K562 (cell line): ENCODE data around the gene TRIM38. TPM values are rescaled to one million over a fixed set of nuclear protein-coding genes. Genes with fewer than 3 reads are reported as not detected.

Source experiments
- ARHGAP35 ChIP-seq: fragments of 450-650 bp; IDR thresholded peaks from 2 replicates; pipeline ENCODE4 v1.6.1; 2018; ENCODE audit not compliant: partially characterized antibody
- EHMT2 ChIP-seq: fragments of 450-650 bp; IDR thresholded peaks from 2 replicates; pipeline ENCODE4 v1.6.1; 2018; ENCODE audit warnings: antibody characterized with exemption
- HDGF ChIP-seq: fragments of 450-650 bp; IDR thresholded peaks from 2 replicates; pipeline ENCODE4 v1.6.1; 2016
- HNRNPL ChIP-seq: fragments of 200-400 bp; formaldehyde crosslinking; IDR thresholded peaks from 2 replicates; pipeline ENCODE4 v1.6.1; 2017; ENCODE audit warnings: low read depth, mild to moderate bottlenecking, low read length
- LARP7 ChIP-seq: fragments of 450-650 bp; IDR thresholded peaks from 2 replicates; pipeline ENCODE4 v1.6.1; 2016
- POLR3A ChIP-seq: IDR thresholded peaks from 2 replicates; pipeline ENCODE4 v1.6.1; 2011; ENCODE audit warnings: borderline replicate concordance, mild to moderate bottlenecking, moderate library complexity; ENCODE audit not compliant: insufficient read length, insufficient read depth; ENCODE audit errors: extremely low read depth
- SMAD3 ChIP-seq: fragments of 450-650 bp; formaldehyde crosslinking; conservative IDR thresholded peaks from 2 replicates; pipeline ENCODE4 v1.4.0; 2020; ENCODE audit warnings: mild to moderate bottlenecking
- ZKSCAN1 ChIP-seq: fragments of 150-350 bp; IDR thresholded peaks from 2 replicates; pipeline ENCODE4 v1.6.1; 2016; ENCODE audit warnings: low read depth, low read length
- ZSCAN29 ChIP-seq: fragments of 450-650 bp; IDR thresholded peaks from 2 replicates; pipeline ENCODE4 v1.6.1; 2017
- polyA plus RNA-seq, 8 experiments: library from polyadenylated mRNA; depleted of rRNA in 4 of 8; stranded (reverse) in 5 of 8; unstranded in 3 of 8; fragments of >200 nt; fragmentation: Nextera tagmentation in 2 of 8; fragmentation: Illumina TruSeq in 1 of 8; extraction: Ambion mirVana in 2 of 8; extraction: Trizol in 1 of 8; gene quantifications; 2 replicates each; pipeline versions ENCODE4 v1.2.1 to v1.2.3, GENCODE V29; 2011 to 2014; ENCODE audit warnings: inconsistent platforms in 1 of 8, missing spikeins in 1 of 8
- total RNA-seq, 7 experiments: library from RNA; depleted of rRNA in 6 of 7; stranded (reverse); fragments of >200 nt in 6 of 7; fragmentation: Illumina TruSeq in 2 of 7; extraction: Trizol in 2 of 7; gene quantifications; 2 replicates each; pipeline versions ENCODE4 v1.2.1 to v1.2.3, GENCODE V29; 2011 to 2021; ENCODE audit warnings: low replicate concordance in 1 of 7
- TF ChIP-seq, protein P1 (sequence below): fragments of 450-650 bp; IDR thresholded peaks from 2 replicates; pipeline ENCODE4 v1.6.1; 2016; ENCODE audit warnings: mild to moderate bottlenecking, moderate library complexity
- TF ChIP-seq, protein P2 (sequence below): fragments of 250-450 bp; sonication (Bioruptor Pico); IDR thresholded peaks from 2 replicates; pipeline ENCODE4 v1.4.0; 2020; ENCODE audit warnings: mild to moderate bottlenecking
- TF ChIP-seq, protein P3 (sequence below): sonication (generic); formaldehyde crosslinking; IDR thresholded peaks from 2 replicates; pipeline ENCODE4 v1.8.0; 2022; ENCODE audit warnings: mild to moderate bottlenecking, missing genetic modification reagents, borderline replicate concordance

Gene TRIM38
- total and polyA plus RNA-seq, 9 of the 15 experiments (the other 6 are each of a cell fraction or from before 2014, with no cell fraction given), result 1.7 to 6.7 (median 6.3) TPM

DNA sequence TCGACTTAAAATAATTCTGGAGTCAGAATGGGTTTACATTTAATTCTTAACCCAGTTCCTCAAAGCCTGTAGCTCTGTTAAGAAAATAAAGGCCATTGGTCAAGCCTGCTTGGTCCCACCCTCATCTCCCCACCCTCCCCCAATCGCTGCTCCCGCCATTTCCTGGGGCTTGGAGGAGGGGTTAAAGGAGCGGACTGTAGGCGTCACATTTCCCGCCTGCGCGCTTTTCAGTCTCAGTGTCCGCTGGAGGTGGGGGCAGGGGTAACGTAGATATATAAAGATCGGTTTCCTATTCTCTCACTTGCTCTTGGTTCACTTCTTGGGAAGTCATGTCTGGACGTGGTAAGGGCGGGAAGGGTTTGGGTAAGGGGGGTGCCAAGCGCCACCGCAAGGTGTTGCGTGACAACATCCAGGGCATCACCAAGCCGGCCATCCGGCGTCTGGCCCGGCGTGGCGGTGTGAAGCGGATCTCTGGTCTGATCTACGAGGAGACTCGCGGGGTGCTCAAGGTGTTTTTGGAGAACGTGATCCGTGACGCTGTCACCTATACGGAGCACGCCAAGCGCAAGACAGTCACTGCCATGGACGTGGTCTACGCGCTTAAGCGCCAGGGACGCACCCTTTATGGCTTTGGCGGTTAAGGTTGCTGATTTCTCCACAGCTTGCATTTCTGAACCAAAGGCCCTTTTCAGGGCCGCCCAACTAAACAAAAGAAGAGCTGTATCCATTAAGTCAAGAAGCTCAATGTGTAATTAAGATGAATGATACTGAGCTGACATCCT, 58.9 kb downstream of the TRIM38 start (continued):
- TF ChIP-seq, protein P1, sequence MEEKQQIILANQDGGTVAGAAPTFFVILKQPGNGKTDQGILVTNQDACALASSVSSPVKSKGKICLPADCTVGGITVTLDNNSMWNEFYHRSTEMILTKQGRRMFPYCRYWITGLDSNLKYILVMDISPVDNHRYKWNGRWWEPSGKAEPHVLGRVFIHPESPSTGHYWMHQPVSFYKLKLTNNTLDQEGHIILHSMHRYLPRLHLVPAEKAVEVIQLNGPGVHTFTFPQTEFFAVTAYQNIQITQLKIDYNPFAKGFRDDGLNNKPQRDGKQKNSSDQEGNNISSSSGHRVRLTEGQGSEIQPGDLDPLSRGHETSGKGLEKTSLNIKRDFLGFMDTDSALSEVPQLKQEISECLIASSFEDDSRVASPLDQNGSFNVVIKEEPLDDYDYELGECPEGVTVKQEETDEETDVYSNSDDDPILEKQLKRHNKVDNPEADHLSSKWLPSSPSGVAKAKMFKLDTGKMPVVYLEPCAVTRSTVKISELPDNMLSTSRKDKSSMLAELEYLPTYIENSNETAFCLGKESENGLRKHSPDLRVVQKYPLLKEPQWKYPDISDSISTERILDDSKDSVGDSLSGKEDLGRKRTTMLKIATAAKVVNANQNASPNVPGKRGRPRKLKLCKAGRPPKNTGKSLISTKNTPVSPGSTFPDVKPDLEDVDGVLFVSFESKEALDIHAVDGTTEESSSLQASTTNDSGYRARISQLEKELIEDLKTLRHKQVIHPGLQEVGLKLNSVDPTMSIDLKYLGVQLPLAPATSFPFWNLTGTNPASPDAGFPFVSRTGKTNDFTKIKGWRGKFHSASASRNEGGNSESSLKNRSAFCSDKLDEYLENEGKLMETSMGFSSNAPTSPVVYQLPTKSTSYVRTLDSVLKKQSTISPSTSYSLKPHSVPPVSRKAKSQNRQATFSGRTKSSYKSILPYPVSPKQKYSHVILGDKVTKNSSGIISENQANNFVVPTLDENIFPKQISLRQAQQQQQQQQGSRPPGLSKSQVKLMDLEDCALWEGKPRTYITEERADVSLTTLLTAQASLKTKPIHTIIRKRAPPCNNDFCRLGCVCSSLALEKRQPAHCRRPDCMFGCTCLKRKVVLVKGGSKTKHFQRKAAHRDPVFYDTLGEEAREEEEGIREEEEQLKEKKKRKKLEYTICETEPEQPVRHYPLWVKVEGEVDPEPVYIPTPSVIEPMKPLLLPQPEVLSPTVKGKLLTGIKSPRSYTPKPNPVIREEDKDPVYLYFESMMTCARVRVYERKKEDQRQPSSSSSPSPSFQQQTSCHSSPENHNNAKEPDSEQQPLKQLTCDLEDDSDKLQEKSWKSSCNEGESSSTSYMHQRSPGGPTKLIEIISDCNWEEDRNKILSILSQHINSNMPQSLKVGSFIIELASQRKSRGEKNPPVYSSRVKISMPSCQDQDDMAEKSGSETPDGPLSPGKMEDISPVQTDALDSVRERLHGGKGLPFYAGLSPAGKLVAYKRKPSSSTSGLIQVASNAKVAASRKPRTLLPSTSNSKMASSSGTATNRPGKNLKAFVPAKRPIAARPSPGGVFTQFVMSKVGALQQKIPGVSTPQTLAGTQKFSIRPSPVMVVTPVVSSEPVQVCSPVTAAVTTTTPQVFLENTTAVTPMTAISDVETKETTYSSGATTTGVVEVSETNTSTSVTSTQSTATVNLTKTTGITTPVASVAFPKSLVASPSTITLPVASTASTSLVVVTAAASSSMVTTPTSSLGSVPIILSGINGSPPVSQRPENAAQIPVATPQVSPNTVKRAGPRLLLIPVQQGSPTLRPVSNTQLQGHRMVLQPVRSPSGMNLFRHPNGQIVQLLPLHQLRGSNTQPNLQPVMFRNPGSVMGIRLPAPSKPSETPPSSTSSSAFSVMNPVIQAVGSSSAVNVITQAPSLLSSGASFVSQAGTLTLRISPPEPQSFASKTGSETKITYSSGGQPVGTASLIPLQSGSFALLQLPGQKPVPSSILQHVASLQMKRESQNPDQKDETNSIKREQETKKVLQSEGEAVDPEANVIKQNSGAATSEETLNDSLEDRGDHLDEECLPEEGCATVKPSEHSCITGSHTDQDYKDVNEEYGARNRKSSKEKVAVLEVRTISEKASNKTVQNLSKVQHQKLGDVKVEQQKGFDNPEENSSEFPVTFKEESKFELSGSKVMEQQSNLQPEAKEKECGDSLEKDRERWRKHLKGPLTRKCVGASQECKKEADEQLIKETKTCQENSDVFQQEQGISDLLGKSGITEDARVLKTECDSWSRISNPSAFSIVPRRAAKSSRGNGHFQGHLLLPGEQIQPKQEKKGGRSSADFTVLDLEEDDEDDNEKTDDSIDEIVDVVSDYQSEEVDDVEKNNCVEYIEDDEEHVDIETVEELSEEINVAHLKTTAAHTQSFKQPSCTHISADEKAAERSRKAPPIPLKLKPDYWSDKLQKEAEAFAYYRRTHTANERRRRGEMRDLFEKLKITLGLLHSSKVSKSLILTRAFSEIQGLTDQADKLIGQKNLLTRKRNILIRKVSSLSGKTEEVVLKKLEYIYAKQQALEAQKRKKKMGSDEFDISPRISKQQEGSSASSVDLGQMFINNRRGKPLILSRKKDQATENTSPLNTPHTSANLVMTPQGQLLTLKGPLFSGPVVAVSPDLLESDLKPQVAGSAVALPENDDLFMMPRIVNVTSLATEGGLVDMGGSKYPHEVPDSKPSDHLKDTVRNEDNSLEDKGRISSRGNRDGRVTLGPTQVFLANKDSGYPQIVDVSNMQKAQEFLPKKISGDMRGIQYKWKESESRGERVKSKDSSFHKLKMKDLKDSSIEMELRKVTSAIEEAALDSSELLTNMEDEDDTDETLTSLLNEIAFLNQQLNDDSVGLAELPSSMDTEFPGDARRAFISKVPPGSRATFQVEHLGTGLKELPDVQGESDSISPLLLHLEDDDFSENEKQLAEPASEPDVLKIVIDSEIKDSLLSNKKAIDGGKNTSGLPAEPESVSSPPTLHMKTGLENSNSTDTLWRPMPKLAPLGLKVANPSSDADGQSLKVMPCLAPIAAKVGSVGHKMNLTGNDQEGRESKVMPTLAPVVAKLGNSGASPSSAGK, result peak; percentile 74
- TF ChIP-seq, protein P2, sequence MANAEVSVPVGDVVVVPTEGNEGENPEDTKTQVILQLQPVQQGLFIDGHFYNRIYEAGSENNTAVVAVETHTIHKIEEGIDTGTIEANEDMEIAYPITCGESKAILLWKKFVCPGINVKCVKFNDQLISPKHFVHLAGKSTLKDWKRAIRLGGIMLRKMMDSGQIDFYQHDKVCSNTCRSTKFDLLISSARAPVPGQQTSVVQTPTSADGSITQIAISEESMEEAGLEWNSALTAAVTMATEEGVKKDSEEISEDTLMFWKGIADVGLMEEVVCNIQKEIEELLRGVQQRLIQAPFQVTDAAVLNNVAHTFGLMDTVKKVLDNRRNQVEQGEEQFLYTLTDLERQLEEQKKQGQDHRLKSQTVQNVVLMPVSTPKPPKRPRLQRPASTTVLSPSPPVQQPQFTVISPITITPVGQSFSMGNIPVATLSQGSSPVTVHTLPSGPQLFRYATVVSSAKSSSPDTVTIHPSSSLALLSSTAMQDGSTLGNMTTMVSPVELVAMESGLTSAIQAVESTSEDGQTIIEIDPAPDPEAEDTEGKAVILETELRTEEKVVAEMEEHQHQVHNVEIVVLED (CRISPR knock-in tag), result no peak
- TF ChIP-seq SMAD3 (CRISPR knock-in tag) (no peak), ZSCAN29 (peak; percentile 58; the same call in 1 of the 2 replicates), POLR3A (no peak), ZKSCAN1 (peak; percentile 77; the same call in 1 of the 2 replicates), EHMT2 (no peak), LARP7 (no peak; the same call in 1 of the 2 replicates), HNRNPL (0 out of 2 replicates have a peak, but pooled peaks have one; percentile 53), ARHGAP35 (no peak), HDGF (no peak)
- TF ChIP-seq, protein P3, sequence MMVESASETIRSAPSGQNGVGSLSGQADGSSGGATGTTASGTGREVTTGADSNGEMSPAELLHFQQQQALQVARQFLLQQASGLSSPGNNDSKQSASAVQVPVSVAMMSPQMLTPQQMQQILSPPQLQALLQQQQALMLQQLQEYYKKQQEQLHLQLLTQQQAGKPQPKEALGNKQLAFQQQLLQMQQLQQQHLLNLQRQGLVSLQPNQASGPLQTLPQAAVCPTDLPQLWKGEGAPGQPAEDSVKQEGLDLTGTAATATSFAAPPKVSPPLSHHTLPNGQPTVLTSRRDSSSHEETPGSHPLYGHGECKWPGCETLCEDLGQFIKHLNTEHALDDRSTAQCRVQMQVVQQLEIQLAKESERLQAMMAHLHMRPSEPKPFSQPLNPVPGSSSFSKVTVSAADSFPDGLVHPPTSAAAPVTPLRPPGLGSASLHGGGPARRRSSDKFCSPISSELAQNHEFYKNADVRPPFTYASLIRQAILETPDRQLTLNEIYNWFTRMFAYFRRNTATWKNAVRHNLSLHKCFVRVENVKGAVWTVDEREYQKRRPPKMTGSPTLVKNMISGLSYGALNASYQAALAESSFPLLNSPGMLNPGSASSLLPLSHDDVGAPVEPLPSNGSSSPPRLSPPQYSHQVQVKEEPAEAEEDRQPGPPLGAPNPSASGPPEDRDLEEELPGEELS (CRISPR knock-in tag), result peak; percentile 87; the same call in 1 of the 2 replicates
